Uterus (tissue), 4 donors: ENCODE results near the gene ZNF148. TPM values are rescaled to one million over a fixed set of nuclear protein-coding genes. Genes with fewer than 3 reads are reported as not detected.

ENCODE experiments used
- DNase-seq, 2 donors: peaks; one replicate each; pipeline ENCODE4 v3.0.0-alpha.2; 2019 to 2020
- H3K27ac ChIP-seq, 2 donors: fragments of 200-600 bp; sonication (generic); 1 replicate in 1 of 2; 2 replicates in 1 of 2; pipeline ENCODE4 v1.5.1; 2016 to 2018
- H3K27me3 ChIP-seq, 2 donors: fragments of 200-600 bp; sonication (generic); one replicate each; pipeline ENCODE4 v1.5.1; 2018 to 2019; ENCODE audit warnings: control low read depth in 1 of 2
- H3K36me3 ChIP-seq, 2 donors: fragments of 200-600 bp; sonication (generic); one replicate each; pipeline ENCODE4 v1.5.1; 2019; ENCODE audit warnings: control low read depth in 1 of 2
- H3K4me1 ChIP-seq, 2 donors: fragments of 200-600 bp; sonication (generic); one replicate each; pipeline ENCODE4 v1.5.1; 2018 to 2019; ENCODE audit warnings: control low read depth in 1 of 2
- H3K4me3 ChIP-seq, 2 donors: fragments of 200-600 bp; sonication (generic); 1 replicate in 1 of 2; 2 replicates in 1 of 2; pipeline ENCODE4 v1.5.1; 2018 to 2019; ENCODE audit warnings: mild to moderate bottlenecking in 1 of 2
- H3K9me3 ChIP-seq, 2 donors: fragments of 200-600 bp; sonication (generic); one replicate each; pipeline ENCODE4 v1.5.1; 2019; ENCODE audit warnings: control low read depth in 1 of 2
- CTCF ChIP-seq, 4 experiments: fragments of 200-600 bp in 2 of 4; fragments of 450-650 bp in 2 of 4; sonication (generic) in 2 of 4; IDR thresholded peaks; one replicate each; pipeline ENCODE4 v1.5.1; 2016 to 2019; ENCODE audit warnings: antibody characterized with exemption in 4 of 4, mild to moderate bottlenecking in 2 of 4, moderate library complexity in 1 of 4
- POLR2A ChIP-seq, 2 donors: fragments of 450-650 bp; IDR thresholded peaks; one replicate each; pipeline ENCODE4 v1.6.1; 2016; ENCODE audit warnings: antibody characterized with exemption in 2 of 2, mild to moderate bottlenecking in 1 of 2, moderate library complexity in 1 of 2
- intact Hi-C: fragments of 100-400 bp; cut with DNase I; formaldehyde crosslinking; loops from one replicate; pipeline ENCODE4 v1.15.1; 2023; ENCODE audit warnings: low total_unique reads
- total RNA-seq, 4 donors: library from RNA; depleted of rRNA in 3 of 4; stranded (reverse); fragments of >200 nt in 3 of 4; gene quantifications; one replicate each; pipeline versions ENCODE4 v1.1.0 to v1.2.4, GENCODE V29; 2014 to 2023
- donor health status: DM: yes; HTN: yes; CAD: no.

Gene ZNF148
- total RNA-seq, 4 donors from 2014 or later, result 21.2 to 93.1 (median 53.0) TPM

DNA sequence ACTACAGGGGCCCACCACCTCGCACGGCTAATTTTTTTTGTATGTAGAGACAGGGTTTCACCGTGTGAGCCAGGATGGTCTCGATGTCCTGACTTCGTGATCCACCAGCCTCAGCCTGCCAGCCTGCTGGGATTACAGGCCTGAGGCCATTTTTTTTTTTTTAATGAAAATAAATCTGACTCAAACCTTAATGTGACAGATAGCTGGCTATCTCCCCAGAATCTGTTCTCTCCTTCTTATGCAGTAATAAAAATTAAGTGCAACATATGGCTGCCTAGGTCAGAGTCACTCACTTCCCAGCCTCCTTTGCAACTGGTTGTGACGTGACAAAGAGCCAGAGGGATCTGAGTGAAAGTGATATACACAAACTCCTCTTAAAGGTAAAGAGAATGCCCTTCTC is 53.0 kb downstream of the ZNF148 start:
- intact Hi-C loops, result no loop called here
- peaks cover 0 to 11% of the 10 kb centered on the region in 2 donors for H3K9me3 ChIP-seq
- no peak overlapping the region for H3K4me3 ChIP-seq
- no peak for DNase-seq
- H3K4me1 ChIP-seq, result peaks cover 0 to 3% of the 10 kb centered on the region in 2 donors
- no peak for TF ChIP-seq CTCF (IDR thresholded peaks at IDR 0.05)
- no peak for TF ChIP-seq POLR2A (IDR thresholded peaks at IDR 0.05)
- no peaks in the 10 kb centered on the region for H3K27me3 ChIP-seq
- no peaks in the 10 kb centered on the region for H3K36me3 ChIP-seq
- H3K27ac ChIP-seq, result no peak overlapping the region

- no peak for DNase-seq
- no peaks in the 10 kb centered on the region for H3K36me3 ChIP-seq
- TF ChIP-seq POLR2A (IDR thresholded peaks at IDR 0.05), result no peak
- no peak for TF ChIP-seq CTCF (IDR thresholded peaks at IDR 0.05)
- no peaks in the 10 kb centered on the region for H3K27me3 ChIP-seq
- H3K4me3 ChIP-seq, result no peak overlapping the region
- intact Hi-C loops, result no loop called here
- peaks cover 0 to 3% of the 10 kb centered on the region in 2 donors for H3K4me1 ChIP-seq
- H3K9me3 ChIP-seq, result no peaks in the 10 kb centered on the region
- H3K27ac ChIP-seq, result no peak overlapping the region
Measured at GRCh38 chr3:125319765-125320164, 55.4 kb downstream of the ZNF148 start.

GRCh38 chr3:125318871-125319270 is 56.3 kb downstream of the ZNF148 start:
- DNase-seq, result no peak
- Histone ChIP-seq H3K36me3 (no peaks in the 10 kb centered on the region), H3K9me3 (no peaks in the 10 kb centered on the region), H3K27ac (no peak overlapping the region), H3K27me3 (no peaks in the 10 kb centered on the region), H3K4me3 (no peak overlapping the region), H3K4me1 (peaks cover 0 to 3% of the 10 kb centered on the region in 2 donors)
- TF ChIP-seq POLR2A (IDR thresholded peaks at IDR 0.05), result no peak
- no peak for TF ChIP-seq CTCF (IDR thresholded peaks at IDR 0.05)
- intact Hi-C loops, result no loop called here

GRCh38 chr3:125318167-125318865 is 56.8 kb downstream of the ZNF148 start:
- no peak for TF ChIP-seq CTCF (IDR thresholded peaks at IDR 0.05)
- TF ChIP-seq POLR2A (IDR thresholded peaks at IDR 0.05), result no peak
- Histone ChIP-seq H3K36me3 (no peaks in the 10 kb centered on the region), H3K27me3 (no peaks in the 10 kb centered on the region), H3K4me3 (no peak overlapping the region), H3K4me1 (peaks cover 0 to 3% of the 10 kb centered on the region in 2 donors), H3K27ac (no peak overlapping the region), H3K9me3 (no peaks in the 10 kb centered on the region)
- intact Hi-C loops, result no loop called here
- no peak for DNase-seq

- Histone ChIP-seq H3K4me3 (no peak overlapping the region), H3K9me3 (no peaks in the 10 kb centered on the region), H3K27me3 (no peaks in the 10 kb centered on the region), H3K27ac (no peak overlapping the region), H3K4me1 (peaks cover 0 to 3% of the 10 kb centered on the region in 2 donors), H3K36me3 (no peaks in the 10 kb centered on the region)
- no peak for DNase-seq
- TF ChIP-seq CTCF (IDR thresholded peaks at IDR 0.05), result no peak
- no peak for TF ChIP-seq POLR2A (IDR thresholded peaks at IDR 0.05)
- intact Hi-C loops, result no loop called here
Measured at GRCh38 chr3:125317761-125318160, 57.4 kb downstream of the ZNF148 start.
